KMS-11 (cell line): Measurements from ENCODE around the gene C10orf88.

Experiments used
- H2AFZ ChIP-seq: fragments of 200-600 bp; sonication (generic); 2 replicates; pipeline ENCODE4 v1.6.1; 2016; ENCODE audit warnings: antibody characterized with exemption, mixed run types, low read depth
- H3K27ac ChIP-seq: fragments of 200-600 bp; sonication (generic); 2 replicates; pipeline ENCODE4 v1.6.1; 2016; ENCODE audit warnings: mild to moderate bottlenecking, mixed run types
- H3K27me3 ChIP-seq: fragments of 200-600 bp; sonication (generic); 2 replicates; pipeline ENCODE4 v1.6.1; 2017; ENCODE audit warnings: mild to moderate bottlenecking, low read depth, mixed run types, moderate library complexity; ENCODE audit not compliant: insufficient read depth
- H3K36me3 ChIP-seq: fragments of 200-600 bp; sonication (generic); 2 replicates; pipeline ENCODE4 v1.6.1; 2017; ENCODE audit warnings: mild to moderate bottlenecking, mixed run types; ENCODE audit not compliant: insufficient read depth
- H3K4me1 ChIP-seq: fragments of 200-600 bp; sonication (generic); 2 replicates; pipeline ENCODE4 v1.6.1; 2016; ENCODE audit warnings: mild to moderate bottlenecking, low read depth, mixed run types; ENCODE audit not compliant: poor library complexity, severe bottlenecking
- H3K4me2 ChIP-seq: fragments of 200-600 bp; sonication (generic); 2 replicates; pipeline ENCODE4 v1.7.0; 2016; ENCODE audit warnings: mild to moderate bottlenecking, mixed run types
- H3K4me3 ChIP-seq: fragments of 200-600 bp; sonication (generic); IDR thresholded peaks from 2 replicates; pipeline ENCODE4 v1.6.1; 2017; ENCODE audit warnings: low read depth, low read length, mixed read lengths; ENCODE audit not compliant: insufficient read depth
- H3K79me2 ChIP-seq: fragments of 200-600 bp; sonication (generic); 2 replicates; pipeline ENCODE4 v1.6.1; 2016; ENCODE audit warnings: low read depth, mixed run types; ENCODE audit not compliant: insufficient read depth
- H3K9ac ChIP-seq: fragments of 200-600 bp; sonication (generic); 2 replicates; pipeline ENCODE4 v1.6.1; 2016; ENCODE audit warnings: mild to moderate bottlenecking, mixed run types
- H4K20me1 ChIP-seq: fragments of 200-600 bp; sonication (generic); 2 replicates; pipeline ENCODE4 v1.6.1; 2016; ENCODE audit warnings: mild to moderate bottlenecking, mixed run types; ENCODE audit not compliant: insufficient read depth
- TF ChIP-seq, protein P1 (sequence below): fragments of 200-600 bp; sonication (generic); conservative IDR thresholded peaks from 2 replicates; pipeline ENCODE4 v1.6.1; 2017; ENCODE audit warnings: low read depth, mild to moderate bottlenecking, antibody characterized with exemption, low read length, moderate library complexity, mixed read lengths

The C10orf88 gene

DNA sequence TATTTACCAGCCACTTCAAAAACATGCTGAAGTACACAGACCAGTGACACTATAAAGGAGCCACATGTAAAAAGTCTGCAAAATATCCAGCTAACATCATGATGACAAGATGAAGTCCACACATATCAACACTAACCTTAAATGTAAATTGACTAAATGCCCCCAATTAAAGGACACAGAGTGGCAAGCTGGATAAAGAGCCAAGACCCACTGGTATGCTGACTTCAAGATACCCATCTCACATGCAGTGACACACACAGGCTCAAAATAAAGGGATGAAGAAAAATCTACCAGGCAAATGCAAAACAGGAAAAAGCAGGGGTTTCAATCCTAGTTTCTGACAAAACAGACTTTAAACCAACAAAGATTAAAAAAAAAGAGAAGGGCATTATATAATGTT is 12.9 kb upstream of the C10orf88 start:
- H2AFZ ChIP-seq: no peak overlapping the region
- H3K9ac ChIP-seq: no peak overlapping the region
- no peaks in the 10 kb centered on the region; the same call in 1 of the 2 replicates for H3K36me3 ChIP-seq
- H3K27me3 ChIP-seq: no peaks in the 10 kb centered on the region
- H3K27ac ChIP-seq: no peak overlapping the region
- TF ChIP-seq, protein P1, sequence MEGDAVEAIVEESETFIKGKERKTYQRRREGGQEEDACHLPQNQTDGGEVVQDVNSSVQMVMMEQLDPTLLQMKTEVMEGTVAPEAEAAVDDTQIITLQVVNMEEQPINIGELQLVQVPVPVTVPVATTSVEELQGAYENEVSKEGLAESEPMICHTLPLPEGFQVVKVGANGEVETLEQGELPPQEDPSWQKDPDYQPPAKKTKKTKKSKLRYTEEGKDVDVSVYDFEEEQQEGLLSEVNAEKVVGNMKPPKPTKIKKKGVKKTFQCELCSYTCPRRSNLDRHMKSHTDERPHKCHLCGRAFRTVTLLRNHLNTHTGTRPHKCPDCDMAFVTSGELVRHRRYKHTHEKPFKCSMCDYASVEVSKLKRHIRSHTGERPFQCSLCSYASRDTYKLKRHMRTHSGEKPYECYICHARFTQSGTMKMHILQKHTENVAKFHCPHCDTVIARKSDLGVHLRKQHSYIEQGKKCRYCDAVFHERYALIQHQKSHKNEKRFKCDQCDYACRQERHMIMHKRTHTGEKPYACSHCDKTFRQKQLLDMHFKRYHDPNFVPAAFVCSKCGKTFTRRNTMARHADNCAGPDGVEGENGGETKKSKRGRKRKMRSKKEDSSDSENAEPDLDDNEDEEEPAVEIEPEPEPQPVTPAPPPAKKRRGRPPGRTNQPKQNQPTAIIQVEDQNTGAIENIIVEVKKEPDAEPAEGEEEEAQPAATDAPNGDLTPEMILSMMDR: no peak
- H3K4me1 ChIP-seq: no peaks in the 10 kb centered on the region
- no peaks in the 10 kb centered on the region for H4K20me1 ChIP-seq
- no peaks in the 10 kb centered on the region for H3K79me2 ChIP-seq
- H3K4me3 ChIP-seq: no peak overlapping the region
- H3K4me2 ChIP-seq: no peak overlapping the region

DNA sequence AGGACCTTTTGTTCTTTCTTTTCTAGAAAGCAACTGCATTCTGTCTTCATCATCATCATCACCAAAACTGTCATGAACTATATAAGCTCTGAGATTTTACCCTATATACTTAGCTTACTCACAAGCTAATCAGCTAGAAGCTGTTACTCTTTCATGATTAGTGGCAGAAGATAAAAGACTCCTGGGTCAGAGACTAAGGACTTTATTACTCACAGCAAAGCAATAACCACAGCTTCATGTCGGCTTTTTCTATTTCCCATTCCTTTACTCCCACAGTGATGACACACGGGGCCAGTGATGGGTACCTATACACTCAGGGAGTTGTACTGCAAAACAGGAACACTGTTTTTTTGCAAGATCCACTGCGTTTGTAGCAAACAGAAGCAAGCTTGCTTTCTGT is 8.4 kb upstream of the C10orf88 start:
- Histone ChIP-seq H3K4me1 (no peaks in the 10 kb centered on the region), H3K4me2 (no peak overlapping the region), H3K36me3 (no peaks in the 10 kb centered on the region; the same call in 1 of the 2 replicates), H3K27ac (no peak overlapping the region), H4K20me1 (no peaks in the 10 kb centered on the region), H3K4me3 (no peak overlapping the region), H3K9ac (no peak overlapping the region), H2AFZ (no peak overlapping the region), H3K27me3 (no peaks in the 10 kb centered on the region), H3K79me2 (no peaks in the 10 kb centered on the region)
- TF ChIP-seq, protein P1: no peak

DNA sequence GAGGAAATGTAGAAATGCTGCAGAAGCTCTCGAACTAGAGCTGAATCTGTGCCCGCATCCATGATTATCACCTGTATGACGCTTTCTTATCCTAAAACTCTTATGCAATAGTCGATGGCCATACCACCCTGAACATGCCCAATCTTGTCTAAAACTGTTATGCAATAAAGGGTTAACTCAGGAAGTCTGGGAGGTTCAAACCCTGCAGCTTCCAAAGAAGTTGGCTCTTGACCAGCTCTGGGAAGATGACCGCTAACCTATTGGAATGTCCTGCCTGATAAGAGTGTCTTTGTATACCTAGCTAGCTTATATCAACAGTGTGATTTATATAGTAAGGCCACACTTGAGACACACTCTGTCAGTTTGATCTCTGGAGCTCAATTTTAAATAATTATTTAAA is 3.4 kb upstream of the C10orf88 start:
- Histone ChIP-seq H4K20me1 (no peaks in the 10 kb centered on the region), H3K36me3 (no peaks in the 10 kb centered on the region), H3K4me1 (peaks cover 9% of the 10 kb centered on the region), H3K27ac (no peak overlapping the region), H3K4me2 (no peak overlapping the region), H3K4me3 (no peak overlapping the region), H3K27me3 (no peaks in the 10 kb centered on the region), H3K9ac (no peak overlapping the region), H3K79me2 (peaks cover 5% of the 10 kb centered on the region; the same call in 1 of the 2 replicates), H2AFZ (no peak overlapping the region)
- TF ChIP-seq, protein P1: no peak

DNA sequence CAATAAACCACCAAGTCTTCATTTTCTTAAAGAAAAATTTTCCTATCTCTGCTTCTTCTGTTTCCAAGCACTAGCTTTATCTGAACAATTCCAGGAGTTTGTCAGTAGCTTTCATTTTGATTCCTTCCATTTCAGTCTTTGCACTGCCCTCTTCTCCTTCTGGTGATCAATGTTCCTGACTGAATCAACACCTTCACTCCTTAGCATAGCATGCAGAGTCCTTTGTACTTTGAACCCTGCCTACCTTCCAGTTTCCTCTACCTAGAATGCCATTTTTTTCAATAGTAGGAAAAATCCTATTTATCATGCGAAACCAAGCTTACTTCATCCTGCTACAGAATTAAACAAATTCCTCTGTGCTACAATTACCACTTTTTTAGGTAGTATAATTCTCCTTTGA is 1.9 kb upstream of the C10orf88 start:
- Histone ChIP-seq H3K79me2 (peaks cover 5% of the 10 kb centered on the region; the same call in 1 of the 2 replicates), H2AFZ (no peak overlapping the region), H3K36me3 (no peaks in the 10 kb centered on the region), H4K20me1 (no peaks in the 10 kb centered on the region), H3K9ac (no peak overlapping the region), H3K4me3 (no peak overlapping the region), H3K4me2 (no peak overlapping the region), H3K27ac (no peak overlapping the region), H3K4me1 (peaks cover 9% of the 10 kb centered on the region), H3K27me3 (no peaks in the 10 kb centered on the region)
- TF ChIP-seq, protein P1: no peak
